Upper lobe of left lung (tissue), 4 donors: ENCODE data around the gene OR6K3.

Experiments
- CTCF ChIP-seq, 6 experiments: fragments of 450-650 bp in 4 of 6; fragments of 200-600 bp in 2 of 6; sonication (generic) in 2 of 6; IDR thresholded peaks; one replicate each; pipeline ENCODE4 v1.5.1; 2016 to 2019; ENCODE audit warnings: antibody characterized with exemption in 6 of 6
- EP300 ChIP-seq, 4 donors: sonication (generic); formaldehyde crosslinking; IDR thresholded peaks; one replicate each; pipeline ENCODE4 v1.5.1; 2017; ENCODE audit warnings: antibody characterized with exemption in 4 of 4, control low read depth in 2 of 4
- POLR2A ChIP-seq, 4 donors: fragments of 450-650 bp; IDR thresholded peaks; one replicate each; pipeline ENCODE4 v1.5.1; 2016 to 2017; ENCODE audit warnings: antibody characterized with exemption in 4 of 4, mild to moderate bottlenecking in 2 of 4
- POLR2AphosphoS5 ChIP-seq, 2 donors: sonication (generic); formaldehyde crosslinking; IDR thresholded peaks; one replicate each; pipeline ENCODE4 v1.5.1; 2017; ENCODE audit warnings: antibody characterized with exemption in 2 of 2

- TF ChIP-seq CTCF (IDR thresholded peaks at IDR 0.05): no peak
- TF ChIP-seq POLR2A (IDR thresholded peaks at IDR 0.05): no peak
- TF ChIP-seq EP300 (IDR thresholded peaks at IDR 0.05): no peak
- no peak for TF ChIP-seq POLR2AphosphoS5 (IDR thresholded peaks at IDR 0.05)
Measured at GRCh38 chr1:158689875-158690274, 30.6 kb downstream of the OR6K3 start.
